Psoas muscle (tissue), 8 donors: ENCODE data around the gene ABCC11. TPM values are rescaled to one million over a fixed set of nuclear protein-coding genes. Genes with fewer than 3 reads are reported as not detected.
A peak's percentile ranks its signal among the peaks of the same experiment; 100 is the strongest.
"Not testable (repeated sequence)": the region's sequence is repeated elsewhere in the genome, so short reads cannot be mapped to it uniquely, and the experiment has no call there.

Experiments used
- ATAC-seq, 4 donors: fragments of 200-7000 bp; cut with Tn5 transposase; one replicate each; pipeline ENCODE4 v1.9.1; 2020; ENCODE audit warnings: moderate library complexity in 3 of 4, mild to moderate bottlenecking in 2 of 4
- DNase-seq, 2 donors: peaks; one replicate each; pipeline ENCODE4 v3.0.0-alpha.2; 2020
- H3K27ac ChIP-seq: fragments of 200-600 bp; one replicate; pipeline ENCODE4 v1.8.0; 2022
- H3K27me3 ChIP-seq, 3 donors: fragments of 200-600 bp in 1 of 3; one replicate each; pipeline versions ENCODE4 v1.6.1 to v1.8.0; 2013 to 2022; ENCODE audit warnings: low read length in 2 of 3, mild to moderate bottlenecking in 2 of 3, moderate library complexity in 1 of 3; ENCODE audit not compliant: insufficient read depth in 3 of 3
- H3K36me3 ChIP-seq, 2 donors: fragments of 200-600 bp in 1 of 2; one replicate each; pipeline versions ENCODE4 v1.6.1 to v1.8.0; 2013 to 2022; ENCODE audit warnings: low read depth in 1 of 2, mild to moderate bottlenecking in 1 of 2, moderate library complexity in 1 of 2; ENCODE audit not compliant: insufficient read depth in 1 of 2
- H3K4me1 ChIP-seq: fragments of 200-600 bp; one replicate; pipeline ENCODE4 v1.8.0; 2022
- H3K4me3 ChIP-seq: fragments of 200-600 bp; one replicate; pipeline ENCODE4 v1.8.0; 2022; ENCODE audit warnings: mild to moderate bottlenecking
- H3K9me3 ChIP-seq: fragments of 200-600 bp; one replicate; pipeline ENCODE4 v1.8.0; 2022
- CTCF ChIP-seq: fragments of 200-600 bp; IDR thresholded peaks from one replicate; pipeline ENCODE4 v1.8.0; 2022; ENCODE audit warnings: antibody characterized with exemption
- WGBS, 3 donors: extraction: QIAGEN DNeasy Blood & Tissue Kit; methylation state at CpG; one replicate each; pipeline versions ENCODE4 v1.1.6 to v1.1.7; 2013; 5-methylcytosine and 5-hydroxymethylcytosine counted together
- intact Hi-C, 2 donors: fragments of 100-400 bp; cut with DNase I; formaldehyde crosslinking; loops; one replicate each; pipeline versions ENCODE4 v1.11.0 to v1.14.2; 2022
- polyA plus RNA-seq, 3 donors: library from polyadenylated mRNA; stranded (reverse); fragments of 200-250 nt; gene quantifications; one replicate each; pipeline ENCODE4 v1.2.3, GENCODE V29; 2013
- total RNA-seq, 4 donors: library from RNA; stranded (reverse); fragmentation: NEBNext Ultra II Directional in 2 of 4; extraction: Animal tissue kit (Norgen Biotek cat#: 25700) in 2 of 4; gene quantifications; one replicate each; pipeline versions ENCODE4 v1.2.1 to v1.2.4, GENCODE V29; 2021 to 2023
- donor health status: healthy with polysubstance abuse.
- donor health status: DM: no; HTN: no; CAD: no; lungs with moderate emphysema.
- donor health status: Bipolar disorder and iron deficiency.
- donor health status: healthy.
- donor health status: DM: yes; HTN: yes; CAD: no.
- donor health status: DM: no; HTN: no; CAD: no.
- donor health status: DM: no; HTN: no; CAD: no.
- donor health status: DM: yes; HTN: yes; CAD: no.

The ABCC11 gene
- total and polyA plus RNA-seq, 7 donors: 0.05 to 0.22 (median 0.15) TPM; not detected in 1

- H3K27me3 ChIP-seq: no peaks in the 10 kb centered on the region
- DNase-seq (no peak), ATAC-seq (no peak)
- no peaks in the 10 kb centered on the region for H3K9me3 ChIP-seq
- no peak overlapping the region for H3K27ac ChIP-seq
- intact Hi-C loops: loop anchor here (10.0 kb wide), 1 partner anchor 379 kb away; no protein-coding TSS in a partner anchor
- peak overlapping the region; percentile 87 for H3K4me3 ChIP-seq
- peaks cover 26% of the 10 kb centered on the region for H3K4me1 ChIP-seq
- H3K36me3 ChIP-seq: no peaks in the 10 kb centered on the region
- TF ChIP-seq CTCF: no peak
- WGBS, 3 donors: 13 to 31% (median 21%) methylated on average over 2 of the region's 2 CpGs
Observed at GRCh38 chr16:48246066-48246465, 1.3 kb downstream of the ABCC11 start.

DNA sequence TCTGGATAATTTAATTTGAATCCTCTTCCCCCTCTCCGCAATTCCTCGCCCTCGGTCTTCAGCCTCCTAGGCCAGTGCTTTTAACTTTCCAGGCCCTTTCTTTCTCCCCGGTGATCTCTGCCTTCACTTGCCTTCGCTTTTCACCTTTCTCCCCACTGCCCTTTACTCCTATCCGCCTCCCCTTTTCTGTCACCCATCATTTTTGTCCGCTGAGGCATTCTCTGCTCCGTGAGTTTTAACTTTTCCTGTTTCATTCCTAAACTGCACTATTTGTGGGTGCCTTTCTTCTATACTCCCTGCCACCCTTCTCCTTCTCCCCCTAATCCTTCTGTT, 2.5 kb downstream of the ABCC11 start:
- Histone ChIP-seq H3K27me3 (no peaks in the 10 kb centered on the region), H3K36me3 (no peaks in the 10 kb centered on the region), H3K9me3 (no peaks in the 10 kb centered on the region), H3K4me3 (peak overlapping the region; percentile 87), H3K27ac (peak overlapping the region; percentile 88), H3K4me1 (peaks cover 23% of the 10 kb centered on the region)
- DNase-seq (no peak), ATAC-seq (peak in 2 of 4 donors; percentile 11 to 12)
- 1 to 3% (median 3%) methylated on average over 8 of the region's 8 CpGs for WGBS, 3 donors
- intact Hi-C loops: loop anchor here (10.0 kb wide), 1 partner anchor 380 kb away; no protein-coding TSS in a partner anchor
- TF ChIP-seq CTCF: no peak

DNA sequence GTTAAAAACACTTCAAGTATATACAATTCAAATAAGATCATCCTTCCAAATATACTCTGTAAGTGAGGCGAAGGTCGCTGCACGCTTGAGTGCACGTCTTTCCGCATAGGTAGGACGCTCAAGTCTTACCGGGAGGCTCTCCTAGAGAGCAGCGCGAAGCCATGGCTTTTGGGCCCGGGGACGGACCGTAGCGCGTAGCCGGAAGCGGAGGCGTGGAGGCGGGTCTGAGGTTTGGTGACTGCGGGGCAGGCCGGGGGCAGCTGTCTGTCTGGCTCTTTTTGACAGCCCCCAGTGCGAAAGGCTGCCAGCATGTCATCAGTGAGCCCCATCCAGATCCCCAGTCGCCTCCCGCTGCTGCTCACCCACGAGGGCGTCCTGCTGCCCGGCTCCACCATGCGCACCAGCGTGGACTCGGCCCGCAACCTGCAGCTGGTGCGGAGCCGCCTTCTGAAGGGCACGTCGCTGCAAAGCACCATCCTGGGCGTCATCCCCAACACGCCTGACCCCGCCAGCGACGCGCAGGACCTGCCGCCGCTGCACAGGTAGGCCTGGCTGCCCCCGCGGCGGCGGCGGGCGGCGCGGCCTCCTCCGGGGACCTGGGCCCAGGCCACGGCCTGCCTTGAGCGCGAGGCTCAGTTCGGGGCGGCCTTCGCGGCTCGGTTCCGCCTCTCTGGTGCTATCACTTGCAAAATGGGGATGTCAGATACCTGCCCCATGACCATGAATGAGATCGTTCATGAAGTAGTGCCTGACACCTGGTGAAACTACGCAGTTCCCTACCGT, 3.1 kb downstream of the ABCC11 start, which contains the start of gene LONP2:
TSS of gene LONP2 (plus strand) at position 221 of the 783 bp plus-strand sequence. CDS start at position 310, 89 bp downstream.
- Histone ChIP-seq H3K27ac (peak within 1 kb of the TSS; percentile 88), H3K9me3 (no peaks in the 10 kb centered on the region), H3K27me3 (no peaks in the 10 kb centered on the region), H3K4me1 (peaks cover 23% of the 10 kb centered on the region), H3K4me3 (peak within 1 kb of the TSS; percentile 87), H3K36me3 (no peaks in the 10 kb centered on the region)
- peak; percentile 99 to 100 (median 100) for ATAC-seq
- peak; percentile 92 to 95 for DNase-seq
- intact Hi-C loops: loop anchor here (10.0 kb wide), 1 partner anchor 381 kb away; no protein-coding TSS in a partner anchor
- WGBS, 3 donors: 0 to 1% (median 0%) methylated on average over 42 to 63 of the region's 63 CpGs
- TF ChIP-seq CTCF: no peak

DNA sequence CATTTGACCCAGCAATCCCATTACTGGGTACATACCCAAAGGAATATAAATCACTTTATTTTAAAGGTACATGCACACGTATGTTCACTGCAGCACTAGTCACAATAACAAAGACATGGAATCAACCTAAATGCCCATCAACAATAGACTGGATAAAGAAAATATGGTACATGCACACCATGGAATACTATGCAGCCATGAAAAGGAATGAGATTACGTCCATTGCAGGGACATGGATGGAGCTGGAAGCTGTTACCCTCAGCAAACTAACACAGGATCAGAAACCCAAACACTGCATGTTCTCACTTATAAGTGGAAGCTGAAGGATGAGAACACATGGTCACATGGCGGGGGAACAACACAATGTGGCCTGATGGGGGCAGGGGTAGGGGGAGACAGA, 7.2 kb downstream of the ABCC11 start:
- not testable (repeated sequence) for ATAC-seq, H3K9me3 ChIP-seq, H3K27ac ChIP-seq, H3K36me3 ChIP-seq, H3K4me1 ChIP-seq, H3K27me3 ChIP-seq, DNase-seq, H3K4me3 ChIP-seq
- intact Hi-C loops: loop anchor here (10.0 kb wide), 1 partner anchor 385 kb away; no protein-coding TSS in a partner anchor
- WGBS, 3 donors: 94 to 97% (median 94%) methylated on average over 3 of the region's 3 CpGs

GRCh38 chr16:48236286-48236685, 11.1 kb downstream of the ABCC11 start:
- H3K9me3 ChIP-seq: no peaks in the 10 kb centered on the region
- no peak for TF ChIP-seq CTCF
- H3K4me1 ChIP-seq: no peaks in the 10 kb centered on the region
- no peak overlapping the region for H3K27ac ChIP-seq
- H3K27me3 ChIP-seq: no peaks in the 10 kb centered on the region
- H3K36me3 ChIP-seq: no peaks in the 10 kb centered on the region
- no peak for ATAC-seq
- 78 to 91% (median 89%) methylated on average over 1 of the region's 1 CpG for WGBS, 3 donors
- intact Hi-C loops: loop anchor here in 1 of 2 donors (10.0 kb wide), 1 partner anchor 289 kb away; no protein-coding TSS in a partner anchor
- no peak for DNase-seq
- H3K4me3 ChIP-seq: no peak overlapping the region
